Ovary (tissue), 9 donors: ENCODE data around the gene RHBDF1. TPM values are rescaled to one million over a fixed set of nuclear protein-coding genes. Genes with fewer than 3 reads are reported as not detected.

ENCODE experiments used
- DNase-seq, 5 donors: peaks; one replicate each; pipeline ENCODE4 v3.0.0-alpha.2; 2019 to 2020
- H3K27ac ChIP-seq, 2 donors: fragments of 200-600 bp; one replicate each; pipeline versions ENCODE4 v1.5.1 to v1.8.0; 2019 to 2022
- H3K27me3 ChIP-seq: fragments of 200-600 bp; one replicate; pipeline ENCODE4 v1.8.0; 2022
- H3K36me3 ChIP-seq: fragments of 200-600 bp; sonication (generic); one replicate; pipeline ENCODE4 v1.5.1; 2019
- H3K4me1 ChIP-seq: one replicate; pipeline ENCODE4 v1.8.1; 2013; ENCODE audit warnings: mild to moderate bottlenecking, moderate library complexity; ENCODE audit not compliant: insufficient read depth
- H3K4me3 ChIP-seq: fragments of 200-600 bp; sonication (generic); one replicate; pipeline ENCODE4 v1.5.1; 2017
- H3K9me3 ChIP-seq, 2 donors: fragments of 200-600 bp in 1 of 2; sonication (generic) in 1 of 2; one replicate each; pipeline versions ENCODE4 v1.5.1 to v1.8.1; 2013 to 2019; ENCODE audit warnings: mild to moderate bottlenecking in 1 of 2, moderate library complexity in 1 of 2
- CTCF ChIP-seq, 3 donors: fragments of 450-650 bp in 2 of 3; fragments of 200-600 bp in 1 of 3; IDR thresholded peaks; one replicate each; pipeline versions ENCODE4 v1.5.1 to v1.8.0; 2016 to 2022; ENCODE audit warnings: antibody characterized with exemption in 3 of 3, mild to moderate bottlenecking in 1 of 3
- EP300 ChIP-seq: sonication (generic); formaldehyde crosslinking; IDR thresholded peaks from one replicate; pipeline ENCODE4 v1.6.1; 2017; ENCODE audit warnings: antibody characterized with exemption
- POLR2A ChIP-seq: fragments of 450-650 bp; IDR thresholded peaks from one replicate; pipeline ENCODE4 v1.6.1; 2017; ENCODE audit warnings: antibody characterized with exemption, mild to moderate bottlenecking, moderate library complexity
- WGBS, 3 donors: extraction: QIAGEN DNeasy Blood & Tissue Kit in 1 of 3; methylation state at CpG; one replicate each; pipeline versions ENCODE4 v1.1.5 to v1.1.7; 2013 to 2017; 5-methylcytosine and 5-hydroxymethylcytosine counted together
- intact Hi-C, 4 donors: fragments of 100-400 bp; cut with DNase I; formaldehyde crosslinking; loops; one replicate each; pipeline versions ENCODE4 v1.11.0 to v1.15.1; 2022 to 2023
- polyA plus RNA-seq, 2 donors: library from polyadenylated mRNA; stranded (reverse); fragments of 200-250 nt in 1 of 2; fragments of 350-450 nt in 1 of 2; fragmentation: Illumina TruSeq in 1 of 2; extraction: RNeasy Lipid Tissue Mini Kit (QIAGEN cat#74804) in 1 of 2; gene quantifications; one replicate each; pipeline ENCODE4 v1.2.3, GENCODE V29; 2013 to 2014
- total RNA-seq, 7 donors: library from RNA; depleted of rRNA in 2 of 7; stranded (reverse); fragments of >200 nt in 2 of 7; fragmentation: NEBNext Ultra II Directional in 3 of 7; extraction: Animal tissue kit (Norgen Biotek cat#: 25700) in 3 of 7; gene quantifications; one replicate each; pipeline versions ENCODE4 v1.1.0 to v1.2.4, GENCODE V29; 2016 to 2023
- donor health status: DM: no; HTN: no; CAD: no; lungs with moderate emphysema.
- donor health status: DM: no; HTN: no; CAD: no.
- donor health status: Bipolar disorder and iron deficiency.
- donor health status: DM: yes; HTN: yes; CAD: no.
- donor health status: DM: no; HTN: no; CAD: no.
- donor health status: DM: yes; HTN: yes; CAD: no.

Gene RHBDF1
- total and polyA plus RNA-seq, 9 donors: 10.9 to 76.0 (median 49.2) TPM

GRCh38 chr16:119295-119694 lies 46.9 kb upstream of the RHBDF1 start:
- 86 to 93% (median 89%) methylated on average over 5 of the region's 5 CpGs for WGBS, 3 donors
- intact Hi-C loops: no loop called here
- TF ChIP-seq POLR2A (no peak), EP300 (no peak), CTCF (IDR thresholded peaks at IDR 0.05) (no peak)
- no peaks in the 10 kb centered on the region for H3K9me3 ChIP-seq
- no peak overlapping the region for H3K27ac ChIP-seq
- no peak for DNase-seq
- no peaks in the 10 kb centered on the region for H3K4me1 ChIP-seq
- H3K27me3 ChIP-seq: no peaks in the 10 kb centered on the region
- H3K4me3 ChIP-seq: no peak overlapping the region
- H3K36me3 ChIP-seq: no peaks in the 10 kb centered on the region

- TF ChIP-seq CTCF (IDR thresholded peaks at IDR 0.05) (no peak), EP300 (no peak), POLR2A (no peak)
- H3K27ac ChIP-seq: no peak overlapping the region
- no peaks in the 10 kb centered on the region for H3K4me1 ChIP-seq
- DNase-seq: no peak
- intact Hi-C loops: no loop called here
- H3K4me3 ChIP-seq: no peak overlapping the region
- WGBS, 3 donors: 89 to 95% (median 90%) methylated on average over 2 of the region's 2 CpGs
- no peaks in the 10 kb centered on the region for H3K27me3 ChIP-seq
- H3K9me3 ChIP-seq: no peaks in the 10 kb centered on the region
- no peaks in the 10 kb centered on the region for H3K36me3 ChIP-seq
Measured at GRCh38 chr16:118857-119256, 46.4 kb upstream of the RHBDF1 start.

- intact Hi-C loops: no loop called here
- Histone ChIP-seq H3K9me3 (no peaks in the 10 kb centered on the region), H3K4me1 (peaks cover 7% of the 10 kb centered on the region), H3K27me3 (no peaks in the 10 kb centered on the region), H3K4me3 (no peak overlapping the region), H3K36me3 (no peaks in the 10 kb centered on the region), H3K27ac (no peak overlapping the region)
- TF ChIP-seq EP300 (no peak), POLR2A (no peak), CTCF (IDR thresholded peaks at IDR 0.05) (no peak)
- DNase-seq: peak in 4 of 5 donors; percentile 32 to 59 (median 52)
- WGBS, 3 donors: 72 to 75% (median 72%) methylated on average over 19 of the region's 19 CpGs
Measured at GRCh38 chr16:117379-118365, 45.2 kb upstream of the RHBDF1 start.

- H3K9me3 ChIP-seq: no peaks in the 10 kb centered on the region
- peaks cover 7% of the 10 kb centered on the region for H3K4me1 ChIP-seq
- no peak overlapping the region for H3K4me3 ChIP-seq
- H3K27me3 ChIP-seq: no peaks in the 10 kb centered on the region
- no peaks in the 10 kb centered on the region for H3K36me3 ChIP-seq
- intact Hi-C loops: no loop called here
- H3K27ac ChIP-seq: no peak overlapping the region
- WGBS, 3 donors: 73 to 76% (median 75%) methylated on average over 7 of the region's 7 CpGs
- no peak for TF ChIP-seq CTCF (IDR thresholded peaks at IDR 0.05)
- TF ChIP-seq POLR2A: no peak
- TF ChIP-seq EP300: no peak
- DNase-seq: no peak
Measured at GRCh38 chr16:116015-116414, 43.6 kb upstream of the RHBDF1 start.
